ENCODE results near the gene ZBTB7C. TPM values are rescaled to one million over a fixed set of nuclear protein-coding genes. Genes with fewer than 3 reads are reported as not detected.

Gene ZBTB7C
- total and polyA plus RNA-seq, 2 of the 4 experiments (the other 2 are of a cell fraction) = not detected

GRCh38 chr18:48404716-48405507 is 4.3 kb downstream of the ZBTB7C start (continued):
- no peak for TF ChIP-seq MXI1 (IDR thresholded peaks at IDR 0.05; ENCODE audit: borderline replicate concordance, low read depth, low read length)

DNA sequence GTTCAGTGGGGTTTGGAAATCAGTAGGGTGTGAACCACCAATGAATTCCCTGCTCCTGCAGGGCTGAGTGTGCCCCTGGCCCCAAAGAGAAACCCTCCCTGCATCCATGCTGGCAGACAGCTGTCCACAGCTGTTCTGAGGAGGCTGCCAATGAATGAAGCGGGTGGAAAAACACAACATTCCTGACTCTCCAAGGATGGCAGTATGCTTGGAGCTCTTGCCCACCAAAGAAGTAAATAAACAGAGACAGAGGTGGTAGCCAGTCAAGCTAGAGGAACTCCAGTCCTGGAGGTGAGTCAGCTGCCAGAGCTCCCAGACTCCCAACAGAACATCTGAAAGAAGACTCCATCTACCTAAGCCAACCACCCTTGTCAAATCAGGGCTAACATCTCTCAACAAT is 6.2 kb downstream of the ZBTB7C start:
- Histone ChIP-seq H3K4me2 (ENCODE audit: low read depth, low read length) (no peak overlapping the region), H2BK120ac (ENCODE audit: low read depth, low read length) (no peak overlapping the region), H4K91ac (ENCODE audit: insufficient read depth, low read depth, low read length) (no peak overlapping the region), H3K36me3 (ENCODE audit: control insufficient read depth, insufficient read depth, low read length) (no peaks in the 10 kb centered on the region), H2BK15ac (ENCODE audit: low read depth, low read length) (no peak overlapping the region), H3K4me1 (ENCODE audit: control insufficient read depth, insufficient read depth, low read length) (peaks cover 3% of the 10 kb centered on the region; the same call in 1 of the 2 replicates), H2BK5ac (ENCODE audit: low read depth, low read length, poor library complexity, severe bottlenecking) (no peak overlapping the region), H3K14ac (replicated peaks; ENCODE audit: low read depth, low read length) (no peak overlapping the region), H3K4me3 (ENCODE audit: insufficient read depth, low read depth, low read length) (no peak overlapping the region), H3K27ac (ENCODE audit: insufficient read depth, low read length) (no peak overlapping the region), H3K79me1 (ENCODE audit: low read depth in 1 of 2, low read length in 2 of 2) (no peaks in the 10 kb centered on the region), H2AK9ac (replicated peaks; ENCODE audit: low read depth, low read length, poor library complexity) (no peak overlapping the region), H3K4ac (ENCODE audit: low read depth, low read length) (no peak overlapping the region), H2AFZ (replicated peaks; ENCODE audit: low read length, poor library complexity) (no peak overlapping the region), H3K9me3 (ENCODE audit: control insufficient read depth, insufficient read depth, low read length) (no peaks in the 10 kb centered on the region), H2BK20ac (ENCODE audit: low read depth, low read length) (no peak overlapping the region), H4K20me1 (ENCODE audit: insufficient read depth, low read length) (no peaks in the 10 kb centered on the region), H3K56ac (ENCODE audit: extremely low read depth, insufficient read depth, low read length) (no peak overlapping the region), H3K9me1 (ENCODE audit: insufficient read depth, low read length) (no peaks in the 10 kb centered on the region; the same call in 1 of the 2 replicates), H3K27me3 (ENCODE audit: control insufficient read depth, insufficient read depth, low read length) (peaks cover 40% of the 10 kb centered on the region), H3K9ac (ENCODE audit: low read depth, low read length) (no peak overlapping the region), H3K23ac (ENCODE audit: low read depth, low read length) (no peak overlapping the region), H4K8ac (ENCODE audit: low read depth in 2 of 2, low read length in 2 of 2) (no peak overlapping the region), H4K5ac (ENCODE audit: low read depth, low read length) (no peak overlapping the region), H2AK5ac (ENCODE audit: low read depth, low read length) (no peak overlapping the region), H3K18ac (ENCODE audit: low read depth, low read length) (no peak overlapping the region)
- BruUV-seq (replicated peaks) = no TSS peak
- DNase-seq (no peak), ATAC-seq (ENCODE audit: low read depth) (peak; percentile 67)
- ChIA-PET CTCF (no interaction called here), POLR2A (ENCODE audit: unreplicated experiment) (no interaction called here)
- no CpG with 5 or more reads among the region's 1 CpG for WGBS, 2 experiments (ENCODE audit: extremely low coverage in 2 of 2, insufficient read length in 1 of 2)
- intact Hi-C loops (cut with micrococcal nuclease) = no loop called here
- in situ Hi-C loops (cut with MboI; ENCODE audit: low sequenced_read_pairs) = no loop called here
- dilution Hi-C loops (cut with HindIII; ENCODE audit: low sequenced_read_pairs, unreplicated experiment) = no loop called here
- TF ChIP-seq FOS (IDR thresholded peaks at IDR 0.05; ENCODE audit: low read depth, low read length) (no peak), MAZ (IDR thresholded peaks at IDR 0.05; ENCODE audit: borderline replicate concordance, low read depth, low read length) (no peak), NFE2L2 (IDR thresholded peaks at IDR 0.05; ENCODE audit: low read depth, low read length) (no peak), RAD21 (IDR thresholded peaks at IDR 0.05; ENCODE audit: low read length) (no peak), CEBPB (IDR thresholded peaks at IDR 0.05; ENCODE audit: low read depth, low read length) (no peak), BHLHE40 (IDR thresholded peaks at IDR 0.05; ENCODE audit: low read depth, low read length) (no peak), MXI1 (IDR thresholded peaks at IDR 0.05; ENCODE audit: borderline replicate concordance, low read depth, low read length) (no peak), CTCF (conservative IDR thresholded peaks at IDR 0.05; ENCODE audit: low read depth, low read length) (no peak), RFX5 (IDR thresholded peaks at IDR 0.05; ENCODE audit: low read depth, low read length) (no peak), RCOR1 (IDR thresholded peaks at IDR 0.05; ENCODE audit: insufficient replicate concordance, low read length) (no peak), ELK1 (IDR thresholded peaks at IDR 0.05; ENCODE audit: borderline replicate concordance, low read depth, low read length) (no peak), MAFK (IDR thresholded peaks at IDR 0.05; ENCODE audit: low read depth, low read length) (no peak)
- TF ChIP-seq, protein P1, sequence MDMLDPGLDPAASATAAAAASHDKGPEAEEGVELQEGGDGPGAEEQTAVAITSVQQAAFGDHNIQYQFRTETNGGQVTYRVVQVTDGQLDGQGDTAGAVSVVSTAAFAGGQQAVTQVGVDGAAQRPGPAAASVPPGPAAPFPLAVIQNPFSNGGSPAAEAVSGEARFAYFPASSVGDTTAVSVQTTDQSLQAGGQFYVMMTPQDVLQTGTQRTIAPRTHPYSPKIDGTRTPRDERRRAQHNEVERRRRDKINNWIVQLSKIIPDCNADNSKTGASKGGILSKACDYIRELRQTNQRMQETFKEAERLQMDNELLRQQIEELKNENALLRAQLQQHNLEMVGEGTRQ (IDR thresholded peaks at IDR 0.05; ENCODE audit: low read depth, low read length) = no peak
